NCI-H1436 treated with DMSO at 0.1 percent for 48 hours (cell line): ENCODE measurements around the gene KCNK17.

ENCODE experiments used
- DNase-seq: peaks from one replicate; lab custom pipeline; 2025; lab: John Stamatoyannopoulos, UW

The KCNK17 gene, protein sequence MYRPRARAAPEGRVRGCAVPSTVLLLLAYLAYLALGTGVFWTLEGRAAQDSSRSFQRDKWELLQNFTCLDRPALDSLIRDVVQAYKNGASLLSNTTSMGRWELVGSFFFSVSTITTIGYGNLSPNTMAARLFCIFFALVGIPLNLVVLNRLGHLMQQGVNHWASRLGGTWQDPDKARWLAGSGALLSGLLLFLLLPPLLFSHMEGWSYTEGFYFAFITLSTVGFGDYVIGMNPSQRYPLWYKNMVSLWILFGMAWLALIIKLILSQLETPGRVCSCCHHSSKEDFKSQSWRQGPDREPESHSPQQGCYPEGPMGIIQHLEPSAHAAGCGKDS

DNA sequence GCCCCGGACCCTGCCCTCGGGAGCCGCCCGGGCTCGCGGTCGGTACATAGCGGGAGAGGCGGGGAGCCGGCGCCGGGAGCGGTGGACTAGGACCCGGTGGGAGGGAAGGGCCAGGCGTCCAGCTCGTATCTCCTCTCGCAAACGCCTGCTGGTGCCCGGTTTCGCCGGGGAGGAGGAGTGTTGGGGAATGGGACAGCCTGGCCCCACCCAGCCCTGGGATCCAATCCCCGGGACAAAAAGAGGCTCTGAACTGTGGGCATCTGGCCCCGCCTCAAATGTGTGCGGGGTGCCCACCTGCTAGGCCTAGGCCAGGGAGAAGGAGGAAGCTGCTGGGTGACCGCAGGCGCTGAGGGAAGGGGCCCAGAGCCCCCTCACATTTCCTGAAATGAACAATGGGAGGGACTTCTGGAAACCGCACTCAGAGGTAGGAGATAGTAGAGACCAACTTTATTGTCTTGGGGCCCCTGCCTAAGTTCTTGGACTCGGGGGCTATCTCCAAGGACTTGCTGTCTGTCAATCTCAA, at the start of gene KCNK17:
TSS of gene KCNK17 (minus strand) at position 147 of the 523 bp plus-strand sequence. CDS start at position 48, 99 bp downstream.
- DNase-seq = no peak

DNA sequence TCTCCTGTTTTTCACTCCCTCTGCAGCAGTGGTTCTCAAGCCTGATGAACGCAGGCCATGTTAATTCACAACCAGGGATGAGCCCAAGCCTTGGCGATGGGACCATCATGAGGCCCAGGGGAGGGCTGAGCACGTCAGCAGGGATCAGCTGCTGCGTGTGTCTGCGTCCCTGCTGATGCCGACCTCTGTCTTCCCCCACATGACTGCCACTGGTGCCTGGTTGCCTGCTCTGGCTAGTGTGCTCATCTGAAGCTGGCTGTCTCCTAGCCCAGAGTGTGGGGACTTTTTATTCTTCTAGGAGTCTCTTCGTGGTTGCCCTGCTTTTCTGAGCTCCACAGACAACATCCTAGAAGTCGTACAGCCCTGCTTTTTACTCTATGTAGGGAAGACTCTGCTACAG, 49.1 kb upstream of the KCNK17 start:
- no peak for DNase-seq

DNA sequence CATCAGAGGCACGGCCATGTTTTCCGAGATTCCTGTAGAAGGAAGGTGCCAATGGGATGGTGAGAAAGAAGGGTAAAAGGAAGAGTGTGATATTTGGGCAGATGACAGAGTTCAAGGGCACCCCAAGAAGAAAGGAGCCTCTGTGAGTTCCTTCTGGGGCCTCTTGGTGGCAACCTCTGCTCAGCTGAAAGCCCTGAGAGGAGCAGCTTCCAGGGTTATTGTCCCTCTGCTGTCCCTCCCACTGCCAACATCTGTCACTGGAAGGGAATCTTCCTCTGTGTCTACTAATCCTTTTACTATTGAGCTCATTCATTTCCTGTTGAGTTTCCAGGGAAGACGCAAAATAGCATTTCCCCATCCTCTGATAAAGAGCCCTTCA, 48.3 kb upstream of the KCNK17 start:
- no peak for DNase-seq

DNA sequence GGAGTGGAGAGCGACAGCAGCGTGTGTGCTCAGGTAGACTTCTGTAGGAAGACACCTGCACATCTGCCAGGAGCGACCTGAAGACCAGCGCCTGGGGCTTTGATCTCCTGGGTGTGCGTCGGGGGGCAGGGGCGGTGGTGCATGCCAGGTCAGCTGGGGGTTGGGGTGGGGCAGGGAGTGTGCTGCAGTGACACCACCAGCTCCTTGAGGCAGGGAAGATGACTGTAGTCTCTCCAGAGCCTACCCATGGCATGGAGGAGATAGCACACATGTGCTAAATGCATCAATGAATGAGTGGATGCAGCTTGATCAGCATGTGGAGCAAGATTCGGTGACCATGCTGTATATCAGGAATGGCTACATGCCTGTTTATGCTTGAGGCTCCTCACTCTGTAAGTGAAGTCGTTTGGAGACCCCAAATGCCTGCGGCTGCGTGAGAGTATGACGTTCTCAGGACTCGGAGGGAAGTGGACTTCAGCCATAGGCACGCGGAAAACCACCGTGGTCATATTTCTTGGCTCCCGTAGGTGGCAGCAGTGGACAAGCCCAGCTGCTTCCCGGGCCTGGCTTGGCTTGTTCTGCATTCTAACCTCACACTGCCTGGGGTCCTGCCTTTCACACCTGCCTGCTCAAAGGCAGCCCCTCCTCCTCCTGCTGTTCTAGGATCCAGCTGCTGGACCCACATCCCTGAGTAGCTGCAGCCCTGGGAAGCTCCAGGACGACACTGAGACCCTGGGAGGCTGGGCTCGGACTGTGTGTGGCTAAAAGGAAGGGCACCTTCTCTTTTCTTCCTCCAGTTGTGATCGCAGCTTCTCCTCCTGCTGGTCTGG, 47.7 kb upstream of the KCNK17 start:
- DNase-seq = peak; percentile 20

DNA sequence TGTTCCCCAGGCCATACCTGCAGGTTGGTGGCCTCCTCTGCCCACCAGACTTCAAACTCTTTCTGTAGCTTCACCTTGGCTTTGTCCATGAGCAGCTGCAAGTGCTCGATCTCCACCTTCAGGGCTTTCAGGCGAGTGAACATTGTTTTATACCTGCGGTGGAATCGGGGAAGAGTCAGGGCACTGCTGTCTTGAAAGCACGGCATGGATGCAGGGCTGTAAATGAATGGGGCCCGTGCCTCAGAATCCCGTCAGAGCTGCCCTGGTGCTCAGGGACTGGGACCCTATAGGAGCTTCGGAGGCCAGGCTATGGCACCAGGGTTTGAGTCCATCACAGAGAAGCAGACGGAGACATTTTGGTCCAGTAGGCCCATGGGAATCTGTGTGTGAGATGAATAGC, 46.2 kb upstream of the KCNK17 start:
- DNase-seq = no peak

DNA sequence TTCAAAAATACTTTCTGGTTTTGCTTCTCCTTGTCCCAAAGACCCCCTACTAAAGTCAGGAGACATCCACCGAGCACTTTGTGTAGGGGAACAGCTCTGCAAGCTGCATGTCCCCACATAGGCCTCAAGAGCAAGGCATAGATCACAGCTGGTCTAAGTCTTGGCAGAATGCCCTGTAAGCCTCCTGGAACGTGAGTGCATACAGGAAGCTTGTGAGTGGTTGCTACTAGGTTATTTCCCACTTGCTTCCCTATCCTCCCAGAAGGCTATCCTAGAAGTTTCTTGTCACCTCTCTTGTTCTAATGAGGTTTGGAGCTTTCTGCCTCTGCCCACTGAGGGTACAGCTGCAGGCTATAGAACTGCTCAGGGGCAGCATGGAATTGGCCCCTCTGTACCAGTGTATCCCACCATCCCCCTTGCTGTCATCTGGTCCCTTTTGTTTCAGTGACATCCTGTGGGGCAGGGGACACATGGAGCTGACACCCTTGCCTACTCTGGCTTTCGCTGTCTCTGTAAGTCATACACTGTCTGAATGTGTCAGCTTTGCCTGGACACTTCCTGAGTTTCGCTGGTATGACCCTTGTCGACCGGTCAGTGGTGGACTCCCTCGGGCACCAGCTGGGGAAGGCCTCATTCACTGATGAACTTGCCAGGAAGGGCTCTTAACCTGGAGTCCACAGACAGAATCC, 43.9 kb upstream of the KCNK17 start:
- no peak for DNase-seq

DNA sequence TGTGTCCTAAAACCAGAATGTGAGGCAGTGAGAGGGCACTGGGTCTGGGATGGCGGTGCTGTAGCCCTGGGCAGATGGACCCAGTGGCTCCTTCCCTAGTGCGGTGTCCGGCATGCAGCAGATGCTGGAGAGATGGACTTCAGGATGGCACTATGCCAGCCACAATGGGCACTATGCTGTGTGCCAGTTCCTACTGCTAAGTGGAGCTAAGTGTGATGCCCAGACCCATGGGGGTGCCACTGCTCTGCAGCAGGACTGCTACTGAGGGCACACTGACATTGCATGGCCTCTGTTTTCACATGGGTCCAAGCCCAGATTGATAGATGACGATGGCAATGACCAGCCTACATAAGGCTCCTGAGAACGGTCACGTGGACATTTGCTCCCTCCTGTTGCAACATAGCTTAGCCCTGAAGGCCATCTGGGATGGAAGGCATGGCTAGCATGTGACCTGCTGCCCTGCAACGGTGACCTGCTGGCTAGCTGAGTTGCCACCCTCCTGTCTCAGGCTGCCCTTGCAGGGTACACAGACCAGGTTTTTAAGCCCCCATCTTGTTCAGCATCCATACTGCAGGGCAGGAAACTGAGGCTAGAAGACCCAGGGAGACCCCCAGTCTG, 39.6 kb upstream of the KCNK17 start:
- no peak for DNase-seq

DNA sequence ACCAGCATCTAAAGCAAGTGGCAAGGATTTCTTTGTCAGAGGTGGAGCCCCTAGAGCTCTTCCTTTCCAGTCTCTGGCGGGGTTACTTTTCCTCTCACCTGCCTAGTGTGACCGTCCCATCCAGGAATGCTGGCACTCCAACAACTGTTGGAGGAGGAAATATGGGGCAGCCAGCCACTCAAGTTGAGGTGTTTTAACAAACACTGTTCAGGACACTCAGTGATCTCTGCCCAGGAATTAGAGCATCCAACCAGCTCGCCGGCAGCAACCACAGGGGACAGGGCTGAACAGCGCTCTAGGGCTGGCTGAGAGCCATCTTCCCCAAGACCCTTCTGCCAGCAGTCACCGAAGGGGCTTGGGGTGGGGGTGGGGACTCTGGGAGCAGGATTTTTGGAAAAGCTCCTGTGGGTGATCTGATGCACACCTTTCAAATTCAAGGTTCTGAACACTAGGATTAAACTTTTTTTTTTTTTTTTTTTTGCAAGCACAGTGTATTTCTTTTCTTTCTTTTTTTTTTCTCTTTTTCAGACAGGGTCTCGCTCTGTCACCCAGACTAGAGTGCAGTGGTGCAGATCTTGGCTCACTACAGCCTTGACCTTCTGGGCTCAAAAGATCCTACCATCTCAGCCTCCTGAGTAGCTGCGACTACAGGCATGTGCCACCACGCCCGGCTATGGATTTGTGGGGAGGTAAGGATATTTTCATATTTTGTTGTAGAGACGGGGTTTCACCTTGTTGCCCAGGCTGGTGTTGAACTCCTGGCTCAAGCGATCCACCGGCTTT, 36.7 kb upstream of the KCNK17 start:
- no peak for DNase-seq

DNA sequence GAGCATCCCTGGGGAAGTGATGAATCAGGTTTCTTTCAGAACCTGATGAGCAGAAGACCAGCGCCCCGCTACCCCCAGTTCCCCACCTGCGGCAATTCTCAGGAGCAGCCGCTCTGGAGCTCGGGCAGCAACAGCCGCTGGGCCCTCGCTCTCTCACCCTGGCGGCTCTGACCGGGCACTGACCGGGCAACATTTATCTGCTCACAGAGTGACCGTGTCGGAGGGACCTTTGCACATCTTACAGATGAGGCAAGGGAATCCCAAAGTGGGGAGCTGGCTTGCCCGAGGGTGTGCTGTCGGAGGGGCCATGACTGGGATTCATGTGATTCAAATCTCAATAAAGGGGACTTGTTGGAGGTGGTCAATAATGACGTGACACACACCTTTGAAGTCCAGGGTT, 34.5 kb upstream of the KCNK17 start:
- no peak for DNase-seq

DNA sequence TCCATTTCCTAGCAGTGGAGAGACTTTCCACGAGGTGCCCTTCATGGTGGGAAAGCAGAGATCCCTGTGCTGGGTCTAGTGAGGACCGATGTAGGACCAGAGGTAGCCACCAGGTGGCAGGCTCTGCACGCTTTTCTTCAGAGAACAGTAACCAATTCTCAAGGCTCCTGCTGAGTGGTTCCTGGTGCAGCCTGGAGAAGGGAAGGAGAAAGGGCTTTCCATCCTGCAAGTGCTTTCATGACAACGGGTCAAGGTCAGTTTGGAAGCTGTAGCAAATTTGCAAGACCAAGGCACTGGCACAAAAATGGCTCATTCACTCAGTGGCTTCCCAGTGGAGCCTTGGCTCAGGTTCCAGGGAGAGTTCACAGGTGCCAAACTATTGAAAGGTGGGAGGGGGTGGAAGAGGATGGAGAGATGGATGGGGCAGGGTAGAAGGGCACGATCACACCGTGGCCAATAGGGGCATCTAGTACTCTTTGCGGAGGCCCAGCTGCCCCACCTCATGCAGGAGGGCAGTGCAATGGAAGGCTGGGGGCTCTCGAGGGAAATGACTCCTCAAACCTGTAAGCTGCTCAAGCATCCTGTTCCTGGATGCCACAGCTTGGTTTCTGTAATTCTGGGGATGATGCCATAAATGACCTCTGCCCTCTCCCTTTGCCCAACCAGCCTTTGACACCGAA, 33.8 kb upstream of the KCNK17 start:
- DNase-seq = no peak

DNA sequence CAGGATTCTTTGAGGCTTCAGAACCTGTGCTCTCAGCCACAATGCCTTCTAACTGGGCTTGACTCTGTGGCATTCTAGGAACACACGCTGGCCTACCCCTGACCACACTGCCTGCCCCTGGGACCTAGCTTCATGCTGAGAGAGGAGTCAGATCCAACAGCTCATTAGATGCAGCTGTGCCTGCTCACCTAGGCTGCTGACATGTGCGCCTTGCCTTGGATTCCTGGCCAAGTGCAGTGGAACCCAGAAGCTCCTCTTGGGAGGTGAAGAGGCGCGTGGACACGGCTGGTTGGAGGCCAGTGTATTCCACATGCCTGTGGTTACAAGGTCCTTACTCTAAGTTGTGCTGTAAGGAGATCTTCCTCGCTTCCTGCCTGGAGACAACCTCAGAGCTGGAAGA, 33.0 kb upstream of the KCNK17 start:
- no peak for DNase-seq

DNA sequence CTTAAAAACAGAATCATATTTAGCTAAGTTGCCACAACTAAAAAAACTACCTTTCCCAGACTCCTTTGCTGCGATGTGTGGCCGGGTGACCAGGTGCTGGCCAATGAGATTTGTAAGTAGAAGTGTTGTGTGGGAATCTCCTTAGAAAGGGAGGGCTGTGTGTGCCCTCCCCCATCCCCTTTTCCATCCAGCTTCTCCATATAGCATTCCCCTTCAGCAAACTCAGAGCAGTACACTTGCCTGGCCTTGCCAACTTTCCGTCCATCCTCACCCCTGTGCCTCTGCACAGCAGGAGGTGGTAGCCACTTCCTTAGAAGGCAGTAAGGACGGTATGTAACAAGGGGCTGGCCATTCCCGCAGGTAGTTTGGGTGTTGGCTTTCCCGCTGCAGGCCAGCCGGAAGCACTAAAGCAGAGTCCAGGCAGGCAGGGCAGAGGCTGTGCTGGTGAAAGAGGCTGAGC, 30.6 kb upstream of the KCNK17 start:
- no peak for DNase-seq

DNA sequence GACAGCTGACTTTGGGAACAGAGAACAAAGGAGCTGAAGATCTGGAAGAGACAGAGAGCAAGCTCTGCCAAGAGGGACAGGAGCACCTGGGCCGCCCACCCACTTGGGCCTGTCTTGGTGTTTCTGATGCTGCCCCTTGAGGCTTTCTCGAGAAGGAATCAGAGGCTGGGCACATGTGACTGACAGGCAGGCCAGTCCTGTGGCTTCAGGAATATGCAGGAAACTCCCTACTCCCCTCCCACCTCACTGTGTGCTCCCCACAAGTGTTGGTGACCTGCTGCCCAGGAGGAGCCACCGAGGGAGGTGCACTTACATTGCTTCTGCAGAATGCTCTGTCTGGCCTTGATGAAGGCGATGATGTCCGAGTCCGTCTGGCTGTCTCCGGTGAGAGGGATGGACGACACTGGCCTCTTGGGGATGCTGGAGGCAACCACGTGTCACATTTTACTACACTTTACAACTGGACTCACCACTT, 29.2 kb upstream of the KCNK17 start:
- no peak for DNase-seq

DNA sequence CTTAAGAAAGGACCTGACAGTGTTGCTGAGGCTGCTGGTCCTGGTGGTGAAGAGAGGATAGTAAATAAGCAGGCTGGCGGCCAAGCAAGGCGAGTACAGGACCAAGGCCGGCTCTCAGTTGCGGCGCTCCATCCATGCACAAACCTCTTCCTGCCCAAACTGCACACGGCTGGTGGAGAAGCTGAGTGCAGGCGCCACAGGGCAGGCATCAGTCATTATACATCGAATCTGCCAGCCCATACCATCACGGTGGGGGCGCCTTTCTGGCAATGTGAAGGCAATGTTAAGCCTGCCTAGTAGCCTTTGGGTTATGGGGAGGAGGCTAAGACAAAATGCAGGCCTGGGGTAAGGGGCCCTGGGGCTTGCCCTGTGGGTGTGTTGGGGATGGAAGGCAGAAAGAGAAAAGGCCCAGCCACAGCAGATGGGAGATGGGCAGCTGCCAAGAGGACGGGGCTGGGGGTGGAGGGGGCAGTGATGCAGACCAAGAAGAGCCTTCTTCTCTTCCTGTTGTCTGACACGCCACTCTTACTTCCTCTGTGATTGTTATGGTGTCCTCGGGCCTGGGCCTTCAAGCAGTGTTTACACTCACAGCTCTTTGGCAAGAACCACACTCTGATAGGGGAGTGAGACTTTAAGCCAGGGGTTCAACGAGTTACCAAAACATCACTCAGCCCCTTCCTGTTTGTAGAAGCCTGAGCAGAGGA, 28.6 kb upstream of the KCNK17 start:
- DNase-seq = no peak

DNA sequence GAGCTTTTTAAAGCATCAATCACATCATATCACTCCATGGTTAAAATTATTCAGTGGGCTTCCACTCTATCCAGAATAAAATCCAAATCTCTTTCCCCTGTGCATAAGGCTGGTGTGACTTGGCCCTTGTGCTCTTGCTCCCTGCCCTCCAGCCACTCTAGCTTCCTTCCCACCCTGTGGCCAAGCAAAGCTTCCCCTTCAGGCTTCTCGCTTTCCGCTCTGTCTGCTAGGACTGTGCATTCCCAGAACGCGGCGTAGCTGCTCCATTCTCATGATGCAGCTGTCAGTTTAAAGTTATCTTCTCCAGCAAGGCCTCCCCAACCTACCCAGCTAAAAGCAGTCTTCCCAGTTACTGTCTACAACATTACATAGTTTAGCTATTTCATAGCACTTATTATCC, 27.7 kb upstream of the KCNK17 start:
- no peak for DNase-seq

DNA sequence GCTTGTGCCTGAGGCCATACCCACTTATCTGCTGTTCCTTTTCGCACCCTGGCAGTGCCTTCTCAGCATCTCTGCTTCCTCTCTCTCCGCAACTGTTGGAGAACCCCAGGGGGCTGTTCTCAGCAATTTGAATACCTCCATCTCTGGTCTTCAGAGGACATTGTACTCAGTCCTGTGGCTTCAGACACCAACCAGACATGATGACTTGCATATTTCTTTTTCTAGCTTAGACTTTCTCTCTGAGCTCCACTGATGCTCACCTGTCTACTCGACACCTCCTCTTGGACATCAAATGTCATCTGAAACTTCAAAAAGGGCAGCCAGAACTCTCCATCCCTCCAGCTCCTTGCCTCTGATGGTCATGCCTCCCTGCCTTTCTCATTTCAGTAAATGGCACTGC, 27.1 kb upstream of the KCNK17 start:
- no peak for DNase-seq

DNA sequence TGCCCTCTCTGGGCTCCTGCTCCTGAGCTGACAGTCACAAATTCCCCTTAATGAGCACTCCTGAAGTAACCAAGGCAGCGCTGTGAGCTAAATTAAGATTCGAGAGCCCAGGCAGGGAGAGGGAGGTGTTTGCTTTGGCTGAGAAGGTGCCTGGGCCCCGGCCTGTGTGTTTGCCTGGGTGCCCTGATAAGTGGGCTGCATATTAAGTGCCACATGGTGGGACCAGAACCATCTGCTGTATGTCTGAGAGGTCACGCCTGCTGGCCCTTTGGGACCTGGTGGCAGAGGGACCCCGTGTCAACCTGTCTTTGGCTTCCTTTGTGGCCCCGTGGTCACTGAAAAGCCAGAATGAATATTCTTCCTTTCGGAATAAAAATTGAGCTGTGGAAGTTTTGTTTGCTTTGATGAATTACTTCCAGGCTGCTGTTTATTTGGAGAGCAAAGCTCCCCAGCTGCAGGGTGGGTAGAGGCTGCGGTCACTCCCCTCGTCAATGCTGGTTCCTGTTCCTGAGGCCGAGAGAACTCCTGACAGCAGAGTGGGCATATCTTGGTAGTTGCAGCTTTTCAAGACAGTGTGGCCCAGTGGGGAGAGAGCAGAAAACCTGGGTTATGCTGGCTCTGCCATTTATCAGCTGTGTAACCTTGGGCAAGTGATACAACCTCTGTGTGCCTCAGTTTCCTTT, 25.8 kb upstream of the KCNK17 start:
- peak; percentile 76 for DNase-seq

DNA sequence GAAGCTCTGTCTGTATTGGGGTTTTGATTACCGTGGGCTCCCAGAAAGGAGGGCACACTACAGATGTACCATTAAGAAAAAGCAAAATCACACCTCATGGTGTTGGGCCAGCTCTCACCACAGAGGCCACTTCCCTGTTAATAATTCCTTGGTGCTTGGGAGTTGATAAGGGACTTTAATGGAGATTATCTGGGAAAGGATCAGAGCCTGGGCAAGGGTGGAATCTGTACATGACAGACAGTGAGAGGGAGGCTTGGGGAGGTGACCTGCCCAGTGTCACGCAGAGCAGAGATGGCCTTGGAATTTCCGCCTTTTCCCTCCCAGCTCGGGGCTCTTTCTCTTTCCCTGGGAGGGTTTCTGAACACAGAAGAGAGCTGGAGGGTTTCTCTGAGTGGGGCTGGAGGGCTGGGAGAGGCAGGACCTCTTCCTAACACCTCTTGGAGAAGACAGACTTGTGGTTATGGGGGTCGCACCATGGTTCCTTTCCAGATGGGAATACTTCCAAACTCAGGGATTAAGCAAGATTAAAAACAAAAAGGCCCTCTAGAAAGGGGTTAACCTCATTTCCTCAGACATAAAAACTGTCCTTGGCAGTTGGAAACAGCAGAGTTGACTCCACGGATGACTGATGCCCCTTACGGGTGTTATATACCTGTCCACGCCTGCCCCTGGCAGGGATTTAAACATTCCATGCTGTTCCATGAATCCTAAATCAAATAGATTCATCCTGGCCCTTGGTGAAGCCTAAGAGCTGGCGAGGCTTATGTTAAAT, 25.1 kb upstream of the KCNK17 start:
- no peak for DNase-seq

DNA sequence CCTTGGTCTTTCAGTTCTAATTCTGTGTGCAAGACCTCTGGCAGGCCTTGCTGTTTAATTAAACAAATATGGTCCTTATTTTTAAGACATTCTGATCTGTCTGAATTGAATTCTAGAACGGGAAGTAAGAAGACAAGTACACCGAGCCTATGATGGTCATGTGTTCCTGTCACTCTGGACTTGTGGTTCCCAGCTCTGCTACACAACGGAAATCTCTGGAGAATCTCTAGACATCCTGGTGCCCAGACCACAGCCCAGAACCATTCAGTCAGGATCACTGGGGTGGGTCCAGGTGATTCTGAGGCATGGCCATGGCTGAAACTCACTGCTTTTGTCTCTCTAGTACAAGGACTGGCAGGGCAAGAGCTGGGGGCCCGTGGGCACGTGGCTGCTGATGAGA, 24.2 kb upstream of the KCNK17 start:
- no peak for DNase-seq
